WERI-Rb-1 (cell line): ENCODE measurements around the gene TSHZ3.

ENCODE experiments used
- DNase-seq: peaks from one replicate; pipeline ENCODE4 v3.0.0-alpha.2; 2020
- H3K27ac ChIP-seq: fragments of 250-450 bp; sonication (Bioruptor Pico); 2 replicates; pipeline ENCODE4 v1.5.1; 2020; ENCODE audit warnings: mild to moderate bottlenecking, moderate library complexity
- H3K27me3 ChIP-seq: fragments of 250-450 bp; sonication (Bioruptor Pico); 2 replicates; pipeline ENCODE4 v1.5.1; 2021; ENCODE audit warnings: mild to moderate bottlenecking, low read depth, moderate library complexity; ENCODE audit not compliant: insufficient read depth, severe bottlenecking
- H3K36me3 ChIP-seq: fragments of 250-450 bp; sonication (Bioruptor Pico); 2 replicates; pipeline ENCODE4 v1.5.1; 2020; ENCODE audit warnings: mild to moderate bottlenecking, moderate library complexity
- H3K4me3 ChIP-seq: 2 replicates; pipeline ENCODE4 v1.5.1; 2011; ENCODE audit warnings: low read depth, mild to moderate bottlenecking, control low read depth, low read length
- H3K9me3 ChIP-seq: fragments of 250-450 bp; sonication (Bioruptor Pico); 2 replicates; pipeline ENCODE4 v1.5.1; 2021; ENCODE audit warnings: mild to moderate bottlenecking, moderate library complexity; ENCODE audit not compliant: severe bottlenecking
- CTCF ChIP-seq: IDR thresholded peaks from 2 replicates; pipeline ENCODE4 v1.5.1; 2011; ENCODE audit warnings: low read depth, mild to moderate bottlenecking, control low read depth, inconsistent platforms, low read length

The TSHZ3 gene

GRCh38 chr19:31389874-31390273 lies 40.6 kb upstream of the TSHZ3 start:
- no peak for DNase-seq
- no peak overlapping the region for H3K4me3 ChIP-seq
- no peak for TF ChIP-seq CTCF
- H3K9me3 ChIP-seq: no peaks in the 10 kb centered on the region
- H3K27ac ChIP-seq: no peak overlapping the region
- H3K36me3 ChIP-seq: no peaks in the 10 kb centered on the region
- no peaks in the 10 kb centered on the region for H3K27me3 ChIP-seq

GRCh38 chr19:31387717-31388301 lies 38.6 kb upstream of the TSHZ3 start:
- Histone ChIP-seq H3K27me3 (no peaks in the 10 kb centered on the region), H3K9me3 (no peaks in the 10 kb centered on the region), H3K4me3 (no peak overlapping the region), H3K27ac (no peak overlapping the region), H3K36me3 (no peaks in the 10 kb centered on the region)
- no peak for TF ChIP-seq CTCF
- no peak for DNase-seq

- Histone ChIP-seq H3K36me3 (no peaks in the 10 kb centered on the region), H3K27me3 (no peaks in the 10 kb centered on the region), H3K4me3 (no peak overlapping the region), H3K27ac (no peak overlapping the region), H3K9me3 (no peaks in the 10 kb centered on the region)
- no peak for TF ChIP-seq CTCF
- no peak for DNase-seq
Measured at GRCh38 chr19:31386806-31387205, 37.6 kb upstream of the TSHZ3 start.

- no peak for TF ChIP-seq CTCF
- Histone ChIP-seq H3K27ac (no peak overlapping the region), H3K36me3 (no peaks in the 10 kb centered on the region), H3K4me3 (no peak overlapping the region), H3K27me3 (no peaks in the 10 kb centered on the region), H3K9me3 (no peaks in the 10 kb centered on the region)
- DNase-seq: no peak
Measured at GRCh38 chr19:31385744-31386143, 36.5 kb upstream of the TSHZ3 start.

- H3K4me3 ChIP-seq: no peak overlapping the region
- DNase-seq: no peak
- no peak for TF ChIP-seq CTCF
Measured at GRCh38 chr19:31383553-31383952, 34.3 kb upstream of the TSHZ3 start.

GRCh38 chr19:31380854-31381253 lies 31.6 kb upstream of the TSHZ3 start:
- DNase-seq: no peak
- Histone ChIP-seq H3K36me3 (no peaks in the 10 kb centered on the region), H3K9me3 (no peaks in the 10 kb centered on the region), H3K27me3 (no peaks in the 10 kb centered on the region), H3K4me3 (no peak overlapping the region), H3K27ac (no peak overlapping the region)
- no peak for TF ChIP-seq CTCF

More at GRCh38 chr19:31383553-31383952, 34.3 kb upstream of the TSHZ3 start:
- H3K27me3 ChIP-seq: no peaks in the 10 kb centered on the region
- no peaks in the 10 kb centered on the region for H3K36me3 ChIP-seq
- H3K27ac ChIP-seq: no peak overlapping the region
- H3K9me3 ChIP-seq: no peaks in the 10 kb centered on the region
